ENCODE measurements around the gene SAPCD1. TPM values are rescaled to one million over a fixed set of nuclear protein-coding genes. Genes with fewer than 3 reads are reported as not detected.

SAPCD1 gene
- polyA plus RNA-seq, 3 donors = 10.4 TPM; not detected in 2

DNA sequence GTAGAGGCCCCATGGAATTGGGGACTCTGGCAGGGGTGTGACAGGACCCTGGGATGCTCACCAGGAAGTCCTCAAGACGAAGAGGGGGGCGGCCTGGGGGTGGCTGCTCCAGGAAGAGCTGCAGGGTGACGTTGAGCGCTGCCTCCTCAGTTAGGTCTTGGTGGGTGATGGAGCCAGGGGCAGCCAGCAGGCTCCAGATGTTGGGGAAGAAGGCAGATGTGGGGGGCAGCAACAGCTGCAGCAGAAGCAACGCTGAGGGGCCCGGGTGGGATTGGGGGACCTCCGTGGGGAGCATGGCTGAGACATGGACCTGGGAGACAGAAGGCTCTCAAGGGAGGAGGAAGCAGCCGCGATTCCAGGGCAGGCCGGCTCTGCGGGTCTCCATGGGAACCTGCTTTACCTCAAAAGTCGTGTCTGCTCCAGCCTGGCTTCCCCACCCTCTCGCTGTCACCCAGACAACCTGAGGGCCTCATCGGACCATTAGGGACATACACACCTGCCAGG, 14.1 kb downstream of the SAPCD1 start:
- Histone ChIP-seq H4K20me1 (ENCODE audit: insufficient read depth, low read length) (no peaks in the 10 kb centered on the region), H3K79me2 (ENCODE audit: insufficient read depth, low read length) (no peaks in the 10 kb centered on the region), H3K9me3 (replicated peaks in 1 of 2; ENCODE audit: control insufficient read depth in 1 of 2, insufficient read depth in 1 of 2, low read length in 2 of 2) (no peaks in the 10 kb centered on the region), H3K4me3 (replicated peaks in 1 of 3; ENCODE audit: low read depth in 2 of 3, low read length in 3 of 3) (peak overlapping the region in 1 of 3 experiments; percentile 31), H3K36me3 (replicated peaks in 1 of 2; ENCODE audit: control insufficient read depth in 1 of 2, insufficient read depth in 2 of 2, low read length in 2 of 2) (peaks cover 36 to 37% of the 10 kb centered on the region in 2 donors), H3K27ac (ENCODE audit: low read depth in 1 of 2, low read length in 2 of 2) (peak overlapping the region in 1 of 2 donors; percentile 41), H3K4me1 (ENCODE audit: control insufficient read depth in 1 of 2, insufficient read depth in 2 of 2, low read length in 2 of 2) (peaks cover 13 to 15% of the 10 kb centered on the region in 2 donors), H2AFZ (ENCODE audit: insufficient read depth, low read depth, low read length, poor library complexity, severe bottlenecking) (peak overlapping the region; percentile 56), H3K27me3 (ENCODE audit: control insufficient read depth in 2 of 2, insufficient read depth in 2 of 2, low read length in 2 of 2) (no peaks in the 10 kb centered on the region), H3K9ac (ENCODE audit: insufficient read depth, low read length, poor library complexity, severe bottlenecking) (peak overlapping the region; percentile 46), H3K4me2 (replicated peaks; ENCODE audit: extremely low read depth, low read length, poor library complexity, severe bottlenecking) (peak overlapping the region; percentile 57)
- H3K4me1 Mint-ChIP-seq = peaks cover 15% of the 10 kb centered on the region
- intact Hi-C loops (cut with micrococcal nuclease) = no loop called here
- H3K27me3 Mint-ChIP-seq (ENCODE audit: low read depth in 3 of 3) = peaks cover 0 to 3% (median 2%) of the 10 kb centered on the region in 3 donors
- DNase-seq = no peak
- H3K9me3 Mint-ChIP-seq = no peaks in the 10 kb centered on the region
- peak overlapping the region; percentile 27 to 70 for H3K4me3 Mint-ChIP-seq
- H3K36me3 Mint-ChIP-seq = peaks cover 33 to 42% of the 10 kb centered on the region in 2 donors
- H3K27ac Mint-ChIP-seq = peak overlapping the region in 4 of 7 donors; percentile 19 to 81 (median 50)
- 21% methylated on average over 11 of the region's 14 CpGs for WGBS (ENCODE audit: insufficient coverage)
- TF ChIP-seq, protein P1, sequence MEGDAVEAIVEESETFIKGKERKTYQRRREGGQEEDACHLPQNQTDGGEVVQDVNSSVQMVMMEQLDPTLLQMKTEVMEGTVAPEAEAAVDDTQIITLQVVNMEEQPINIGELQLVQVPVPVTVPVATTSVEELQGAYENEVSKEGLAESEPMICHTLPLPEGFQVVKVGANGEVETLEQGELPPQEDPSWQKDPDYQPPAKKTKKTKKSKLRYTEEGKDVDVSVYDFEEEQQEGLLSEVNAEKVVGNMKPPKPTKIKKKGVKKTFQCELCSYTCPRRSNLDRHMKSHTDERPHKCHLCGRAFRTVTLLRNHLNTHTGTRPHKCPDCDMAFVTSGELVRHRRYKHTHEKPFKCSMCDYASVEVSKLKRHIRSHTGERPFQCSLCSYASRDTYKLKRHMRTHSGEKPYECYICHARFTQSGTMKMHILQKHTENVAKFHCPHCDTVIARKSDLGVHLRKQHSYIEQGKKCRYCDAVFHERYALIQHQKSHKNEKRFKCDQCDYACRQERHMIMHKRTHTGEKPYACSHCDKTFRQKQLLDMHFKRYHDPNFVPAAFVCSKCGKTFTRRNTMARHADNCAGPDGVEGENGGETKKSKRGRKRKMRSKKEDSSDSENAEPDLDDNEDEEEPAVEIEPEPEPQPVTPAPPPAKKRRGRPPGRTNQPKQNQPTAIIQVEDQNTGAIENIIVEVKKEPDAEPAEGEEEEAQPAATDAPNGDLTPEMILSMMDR (IDR thresholded peaks at IDR 0.05) = no peak

DNA sequence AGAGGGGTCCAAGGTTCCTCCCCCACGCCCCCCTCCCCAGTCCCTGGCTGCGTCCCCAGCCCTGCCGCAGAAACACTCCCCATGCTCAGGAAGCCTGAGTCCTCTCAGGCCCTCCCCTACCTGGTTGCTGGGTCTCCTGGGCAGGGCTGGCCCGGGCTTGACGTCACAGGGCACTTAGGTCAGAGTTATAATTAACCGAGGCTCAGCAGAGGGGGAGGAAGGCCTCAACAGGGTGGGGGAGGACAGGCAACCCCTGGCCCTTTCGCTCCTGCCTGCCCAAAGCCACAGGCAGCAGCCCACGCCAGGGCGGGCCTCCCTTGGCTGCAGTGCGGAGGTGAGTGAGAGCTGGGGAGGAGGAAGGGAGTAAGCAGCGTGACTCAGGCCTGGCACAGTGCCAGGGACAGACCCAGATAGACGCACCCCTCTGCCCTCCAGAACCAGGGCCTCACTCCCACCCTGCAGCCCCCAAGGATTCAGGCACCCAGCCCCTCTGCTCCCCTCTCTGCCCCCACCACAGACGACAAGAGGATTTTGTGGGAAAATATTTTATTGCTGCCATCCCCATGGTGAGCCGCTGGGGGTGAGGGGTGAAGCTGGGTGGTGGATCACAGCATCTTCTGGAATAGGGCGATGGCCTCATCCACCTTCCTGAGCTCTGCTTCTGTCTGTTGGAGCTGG, 14.7 kb downstream of the SAPCD1 start, which contains the start of gene VWA7:
TSS of gene VWA7 (minus strand) at position 340 of the 678 bp plus-strand sequence. CDS start 549 bp downstream, outside the sequence.
- peak within 1 kb of the TSS; percentile 10 to 41 for H3K27ac ChIP-seq (ENCODE audit: low read depth in 1 of 2, low read length in 2 of 2)
- peak within 1 kb of the TSS; percentile 57 for H3K4me2 ChIP-seq (replicated peaks; ENCODE audit: extremely low read depth, low read length, poor library complexity, severe bottlenecking)
- no peaks in the 10 kb centered on the region for H4K20me1 ChIP-seq (ENCODE audit: insufficient read depth, low read length)
- peak; percentile 60 to 79 (median 65) for DNase-seq
- peak within 1 kb of the TSS in 1 of 3 experiments; percentile 31 for H3K4me3 ChIP-seq (replicated peaks in 1 of 3; ENCODE audit: low read depth in 2 of 3, low read length in 3 of 3)
- Mint-ChIP-seq H3K36me3 (peaks cover 33 to 47% of the 10 kb centered on the region in 2 donors), H3K9me3 (no peaks in the 10 kb centered on the region), H3K4me1 (peaks cover 15% of the 10 kb centered on the region), H3K27ac (peak within 1 kb of the TSS in 6 of 7 donors; percentile 19 to 81 (median 71)), H3K4me3 (peak within 1 kb of the TSS; percentile 27 to 70), H3K27me3 (ENCODE audit: low read depth in 3 of 3) (peaks cover 0 to 3% (median 2%) of the 10 kb centered on the region in 3 donors)
- H3K9me3 ChIP-seq (replicated peaks in 1 of 2; ENCODE audit: control insufficient read depth in 1 of 2, insufficient read depth in 1 of 2, low read length in 2 of 2) = no peaks in the 10 kb centered on the region
- intact Hi-C loops (cut with micrococcal nuclease) = no loop called here
- no peaks in the 10 kb centered on the region for H3K27me3 ChIP-seq (ENCODE audit: control insufficient read depth in 2 of 2, insufficient read depth in 2 of 2, low read length in 2 of 2)
- peak within 1 kb of the TSS; percentile 46 for H3K9ac ChIP-seq (ENCODE audit: insufficient read depth, low read length, poor library complexity, severe bottlenecking)
- H3K36me3 ChIP-seq (replicated peaks in 1 of 2; ENCODE audit: control insufficient read depth in 1 of 2, insufficient read depth in 2 of 2, low read length in 2 of 2) = peaks cover 41 to 43% of the 10 kb centered on the region in 2 donors
- TF ChIP-seq, protein P1 (IDR thresholded peaks at IDR 0.05) = peak; percentile 9
- H3K4me1 ChIP-seq (ENCODE audit: control insufficient read depth in 1 of 2, insufficient read depth in 2 of 2, low read length in 2 of 2) = peaks cover 13 to 15% of the 10 kb centered on the region in 2 donors
- H3K79me2 ChIP-seq (ENCODE audit: insufficient read depth, low read length) = no peaks in the 10 kb centered on the region
- WGBS (ENCODE audit: insufficient coverage) = 5% methylated on average over 3 of the region's 15 CpGs
- H2AFZ ChIP-seq (ENCODE audit: insufficient read depth, low read depth, low read length, poor library complexity, severe bottlenecking) = peak within 1 kb of the TSS; percentile 56

Data from CD14-positive monocyte (primary cell).